Measurements from ENCODE around the gene KDM8. TPM values are rescaled to one million over a fixed set of nuclear protein-coding genes. Genes with fewer than 3 reads are reported as not detected.
A peak's percentile ranks its signal among the peaks of the same experiment; 100 is the strongest.

KDM8 gene
- total RNA-seq, 1 donor: 6.2 TPM

- no peak for TF ChIP-seq CTCF (IDR thresholded peaks at IDR 0.05; ENCODE audit: extremely low read depth, low read depth, low read length)
- no peaks in the 10 kb centered on the region for H3K36me3 ChIP-seq (ENCODE audit: insufficient read depth, low read length)
- H3K4me3 ChIP-seq (ENCODE audit: insufficient read depth, low read length): no peak overlapping the region
- H3K79me2 ChIP-seq (ENCODE audit: insufficient read depth, low read length): no peaks in the 10 kb centered on the region
- H3K4me1 ChIP-seq (ENCODE audit: insufficient read depth, low read length): no peaks in the 10 kb centered on the region
- H3K27me3 ChIP-seq (ENCODE audit: insufficient read depth, low read length): no peaks in the 10 kb centered on the region
- no peaks in the 10 kb centered on the region for H4K20me1 ChIP-seq (ENCODE audit: insufficient read depth, low read length)
- no peak overlapping the region for H3K27ac ChIP-seq (ENCODE audit: low read depth, low read length)
- H3K9me3 ChIP-seq (ENCODE audit: low read depth, low read length): no peaks in the 10 kb centered on the region
- DNase-seq (ENCODE audit: insufficient read length, low spot score, missing footprints): no peak
- no peak overlapping the region for H3K4me2 ChIP-seq (ENCODE audit: insufficient read depth, low read length)
- no peak overlapping the region for H2AFZ ChIP-seq (ENCODE audit: low read length)
Measured at GRCh38 chr16:27215660-27216059, 12.3 kb downstream of the KDM8 start.

- no peak for TF ChIP-seq CTCF (IDR thresholded peaks at IDR 0.05; ENCODE audit: extremely low read depth, low read depth, low read length)
- H3K4me3 ChIP-seq (ENCODE audit: insufficient read depth, low read length): no peak overlapping the region
- no peaks in the 10 kb centered on the region for H3K9me3 ChIP-seq (ENCODE audit: low read depth, low read length)
- DNase-seq (ENCODE audit: insufficient read length, low spot score, missing footprints): peak; percentile 66
- no peaks in the 10 kb centered on the region for H4K20me1 ChIP-seq (ENCODE audit: insufficient read depth, low read length)
- H2AFZ ChIP-seq (ENCODE audit: low read length): no peak overlapping the region
- no peaks in the 10 kb centered on the region for H3K79me2 ChIP-seq (ENCODE audit: insufficient read depth, low read length)
- no peaks in the 10 kb centered on the region for H3K4me1 ChIP-seq (ENCODE audit: insufficient read depth, low read length)
- H3K27me3 ChIP-seq (ENCODE audit: insufficient read depth, low read length): no peaks in the 10 kb centered on the region
- H3K27ac ChIP-seq (ENCODE audit: low read depth, low read length): no peak overlapping the region
- no peak overlapping the region for H3K4me2 ChIP-seq (ENCODE audit: insufficient read depth, low read length)
- H3K36me3 ChIP-seq (ENCODE audit: insufficient read depth, low read length): no peaks in the 10 kb centered on the region
Measured at GRCh38 chr16:27216297-27216885, 13.1 kb downstream of the KDM8 start.

GRCh38 chr16:27217256-27217655 lies 13.9 kb downstream of the KDM8 start:
- no peaks in the 10 kb centered on the region for H4K20me1 ChIP-seq (ENCODE audit: insufficient read depth, low read length)
- no peaks in the 10 kb centered on the region for H3K79me2 ChIP-seq (ENCODE audit: insufficient read depth, low read length)
- no peak for TF ChIP-seq CTCF (IDR thresholded peaks at IDR 0.05; ENCODE audit: extremely low read depth, low read depth, low read length)
- DNase-seq (ENCODE audit: insufficient read length, low spot score, missing footprints): peak; percentile 97
- no peaks in the 10 kb centered on the region for H3K27me3 ChIP-seq (ENCODE audit: insufficient read depth, low read length)
- no peaks in the 10 kb centered on the region for H3K9me3 ChIP-seq (ENCODE audit: low read depth, low read length)
- no peak overlapping the region for H2AFZ ChIP-seq (ENCODE audit: low read length)
- H3K36me3 ChIP-seq (ENCODE audit: insufficient read depth, low read length): no peaks in the 10 kb centered on the region
- H3K4me2 ChIP-seq (ENCODE audit: insufficient read depth, low read length): peak overlapping the region; percentile 36
- no peak overlapping the region for H3K27ac ChIP-seq (ENCODE audit: low read depth, low read length)
- H3K4me3 ChIP-seq (ENCODE audit: insufficient read depth, low read length): no peak overlapping the region
- H3K4me1 ChIP-seq (ENCODE audit: insufficient read depth, low read length): no peaks in the 10 kb centered on the region

GRCh38 chr16:27218756-27219155 lies 15.4 kb downstream of the KDM8 start:
- TF ChIP-seq CTCF (IDR thresholded peaks at IDR 0.05; ENCODE audit: extremely low read depth, low read depth, low read length): no peak
- Histone ChIP-seq H3K4me3 (ENCODE audit: insufficient read depth, low read length) (no peak overlapping the region), H3K4me2 (ENCODE audit: insufficient read depth, low read length) (no peak overlapping the region), H3K27ac (ENCODE audit: low read depth, low read length) (no peak overlapping the region), H2AFZ (ENCODE audit: low read length) (no peak overlapping the region), H3K79me2 (ENCODE audit: insufficient read depth, low read length) (no peaks in the 10 kb centered on the region), H3K27me3 (ENCODE audit: insufficient read depth, low read length) (no peaks in the 10 kb centered on the region), H4K20me1 (ENCODE audit: insufficient read depth, low read length) (no peaks in the 10 kb centered on the region), H3K4me1 (ENCODE audit: insufficient read depth, low read length) (peaks cover 2% of the 10 kb centered on the region), H3K36me3 (ENCODE audit: insufficient read depth, low read length) (no peaks in the 10 kb centered on the region), H3K9me3 (ENCODE audit: low read depth, low read length) (no peaks in the 10 kb centered on the region)
- DNase-seq (ENCODE audit: insufficient read length, low spot score, missing footprints): no peak
